BJ (cell line): ENCODE results near the gene ADGRV1. TPM values are rescaled to one million over a fixed set of nuclear protein-coding genes. Genes with fewer than 3 reads are reported as not detected.

Experiments
- CTCF ChIA-PET: fragments of 350-600 bp; formaldehyde crosslinking; extraction: SDS; loops from one replicate; lab custom pipeline; 2021; ENCODE audit warnings: antibody characterized with exemption, inconsistent platforms; lab: Yijun Ruan, JAX
- POLR2A ChIA-PET: fragments of 300-600 bp; sonication (Branson Sonifier 250); formaldehyde crosslinking; extraction: SDS; loops from one replicate; lab custom pipeline; 2021; ENCODE audit warnings: antibody characterized with exemption; lab: Charles Lee
- DNase-seq: peaks from one replicate; pipeline ENCODE4 v3.0.0-alpha.2; 2011; ENCODE audit warnings: low read depth
- H3K27me3 ChIP-seq: 2 replicates; pipeline ENCODE4 v1.6.0; 2011; ENCODE audit warnings: low read length; ENCODE audit not compliant: control insufficient read depth, insufficient read depth
- H3K36me3 ChIP-seq: 2 replicates; pipeline ENCODE4 v1.5.1; 2011; ENCODE audit warnings: low read length; ENCODE audit not compliant: control insufficient read depth, insufficient read depth
- H3K4me3 ChIP-seq: 2 replicates; pipeline ENCODE4 v1.5.1; 2011; ENCODE audit warnings: low read depth, mild to moderate bottlenecking, control low read depth, low read length
- CTCF ChIP-seq: IDR thresholded peaks from 2 replicates; pipeline ENCODE4 v1.5.1; 2011; ENCODE audit warnings: low read depth, mild to moderate bottlenecking, control low read depth, inconsistent platforms, low read length, moderate library complexity; ENCODE audit not compliant: insufficient read depth
- polyA plus RNA-seq: library from polyadenylated mRNA; depleted of rRNA; stranded (reverse); fragments of >200 nt; gene quantifications from 2 replicates; pipeline ENCODE4 v1.2.3, GENCODE V29; 2011

ADGRV1 gene
- polyA plus RNA-seq, 1 experiment: 0.15 TPM

GRCh38 chr5:90894866-90895420 is 336.3 kb downstream of the ADGRV1 start:
- Histone ChIP-seq H3K27me3 (no peaks in the 10 kb centered on the region), H3K4me3 (no peak overlapping the region), H3K36me3 (no peaks in the 10 kb centered on the region)
- ChIA-PET CTCF (interaction anchor here (0.9 to 1.8 kb wide), 2 partner anchors 9 to 30 kb away, joined by 4 to 5 read pairs; no protein-coding TSS in a partner anchor), POLR2A (no interaction called here)
- TF ChIP-seq CTCF: no peak
- no peak for DNase-seq

- no peaks in the 10 kb centered on the region for H3K27me3 ChIP-seq
- H3K4me3 ChIP-seq: no peak overlapping the region
- no peak for DNase-seq
- ChIA-PET CTCF (no interaction called here), POLR2A (interaction anchor here (0.6 kb wide), 1 partner anchor 534 kb away, joined by 3 read pairs; no protein-coding TSS in a partner anchor)
- no peaks in the 10 kb centered on the region for H3K36me3 ChIP-seq
- no peak for TF ChIP-seq CTCF
Observed at GRCh38 chr5:90897618-90898017, 339.0 kb downstream of the ADGRV1 start.

- ChIA-PET CTCF (no interaction called here), POLR2A (no interaction called here)
- TF ChIP-seq CTCF: no peak
- H3K36me3 ChIP-seq: no peaks in the 10 kb centered on the region
- DNase-seq: no peak
- no peak overlapping the region for H3K4me3 ChIP-seq
- no peaks in the 10 kb centered on the region for H3K27me3 ChIP-seq
Observed at GRCh38 chr5:90898326-90899013, 339.9 kb downstream of the ADGRV1 start.

- no peak for DNase-seq
- no peaks in the 10 kb centered on the region for H3K36me3 ChIP-seq
- TF ChIP-seq CTCF: no peak
- CTCF ChIA-PET: no interaction called here
- no peaks in the 10 kb centered on the region for H3K27me3 ChIP-seq
- H3K4me3 ChIP-seq: no peak overlapping the region
- POLR2A ChIA-PET: no interaction called here
Observed at GRCh38 chr5:90899014-90899604, 340.5 kb downstream of the ADGRV1 start.

- Histone ChIP-seq H3K36me3 (no peaks in the 10 kb centered on the region), H3K27me3 (no peaks in the 10 kb centered on the region), H3K4me3 (no peak overlapping the region)
- no peak for TF ChIP-seq CTCF
- CTCF ChIA-PET: no interaction called here
- no peak for DNase-seq
- POLR2A ChIA-PET: no interaction called here
Observed at GRCh38 chr5:90901261-90901660, 342.7 kb downstream of the ADGRV1 start.
